Measurements from ENCODE around the gene CCDC121. TPM values are rescaled to one million over a fixed set of nuclear protein-coding genes. Genes with fewer than 3 reads are reported as not detected.

Gene CCDC121
- total and polyA plus RNA-seq, 9 of the 15 experiments (the other 6 are each of a cell fraction or from before 2014, with no cell fraction given): 2.2 to 4.7 (median 4.1) TPM

GRCh38 chr2:27593240-27593639 is 35.6 kb downstream of the CCDC121 start:
- in situ Hi-C loops (cut with MboI): no loop called here
- Histone ChIP-seq H3K79me2 (ENCODE audit: control insufficient read depth, insufficient read depth, low read length) (peaks cover 93% of the 10 kb centered on the region), H3K9ac (ENCODE audit: insufficient read depth in 1 of 2, low read depth in 2 of 2, low read length in 2 of 2) (no peak overlapping the region), H2AFZ (ENCODE audit: low read depth, low read length) (no peak overlapping the region), H3K4me3 (no peak overlapping the region), H3K9me3 (replicated peaks; ENCODE audit: control insufficient read depth, insufficient read depth, low read depth, low read length) (0 out of 2 replicates have a peak, but pooled peaks cover 2% of the 10 kb centered on the region), H3K9me1 (ENCODE audit: control insufficient read depth, insufficient read depth, low read length) (no peaks in the 10 kb centered on the region), H3K27me3 (ENCODE audit: control insufficient read depth in 2 of 2, insufficient read depth in 2 of 2, low read length in 2 of 2) (no peaks in the 10 kb centered on the region), H3K4me2 (ENCODE audit: insufficient read depth, low read length) (no peak overlapping the region), H3K36me3 (ENCODE audit: control insufficient read depth, insufficient read depth, low read length) (peaks cover 22% of the 10 kb centered on the region), H4K20me1 (replicated peaks; ENCODE audit: control insufficient read depth, insufficient read depth, low read length) (0 out of 2 replicates have a peak, but pooled peaks cover 5% of the 10 kb centered on the region), H3K4me1 (replicated peaks in 1 of 2; ENCODE audit: control insufficient read depth in 2 of 2, insufficient read depth in 2 of 2, low read length in 2 of 2) (peaks cover 0 to 5% of the 10 kb centered on the region in 2 experiments; a peak in 1 of 5 replicates), H3K27ac (ENCODE audit: extremely low read depth, low read depth, low read length) (no peak overlapping the region)
- 100% methylated on average over 2 of the region's 2 CpGs for WGBS (ENCODE audit: insufficient coverage, low coverage, missing lambda C conversion rate)
- ChIA-PET POLR2A (no interaction called here), CTCF (ENCODE audit: low intra/inter-chr PET ratio) (interaction anchor here (0.7 kb wide), 1 partner anchor 69 kb away, joined by 3 read pairs; no protein-coding TSS in a partner anchor)
- DNase-seq (ENCODE audit: extremely low read depth in 1 of 4, low spot score in 3 of 4) (no peak), FAIRE-seq (no peak), ATAC-seq (no peak)
- TF ChIP-seq SRSF9 (IDR thresholded peaks at IDR 0.05; ENCODE audit: borderline replicate concordance, low read depth, low read length): no peak
- peak; percentile 97 for TF ChIP-seq ZNF121 (CRISPR knock-in tag; conservative IDR thresholded peaks at IDR 0.05)
- TF ChIP-seq GTF2F1 (IDR thresholded peaks at IDR 0.05; ENCODE audit: low read depth, low read length): no peak
- TF ChIP-seq ZNF639 (CRISPR knock-in tag; conservative IDR thresholded peaks at IDR 0.05 in 1 of 2, IDR thresholded peaks at IDR 0.05 in 1 of 2): no peak
- TF ChIP-seq PTTG1 (tag; IDR thresholded peaks at IDR 0.05; ENCODE audit: low read depth): no peak
- BruUV-seq (replicated peaks): no TSS peak
- intact Hi-C loops (cut with micrococcal nuclease): no loop called here

All from K562 (cell line).